ENCODE measurements around the gene TAF11L11. TPM values are rescaled to one million over a fixed set of nuclear protein-coding genes. Genes with fewer than 3 reads are reported as not detected.
"Not testable (repeated sequence)": the region's sequence is repeated elsewhere in the genome, so short reads cannot be mapped to it uniquely, and the experiment has no call there.

The TAF11L11 gene
- total RNA-seq, 4 donors from 2014 or later = not detected

GRCh38 chr5:17614872-17615605 is 11.1 kb downstream of the TAF11L11 start:
- TF ChIP-seq CTCF (IDR thresholded peaks at IDR 0.05; ENCODE audit: low read depth) = no peak

GRCh38 chr5:17619354-17619753 is 15.4 kb downstream of the TAF11L11 start:
- no peak for TF ChIP-seq CTCF (IDR thresholded peaks at IDR 0.05; ENCODE audit: low read depth)

GRCh38 chr5:17620627-17621026 is 16.6 kb downstream of the TAF11L11 start:
- no peak for TF ChIP-seq CTCF (IDR thresholded peaks at IDR 0.05; ENCODE audit: low read depth)

GRCh38 chr5:17625686-17626085 is 21.7 kb downstream of the TAF11L11 start:
- no peak for TF ChIP-seq CTCF (IDR thresholded peaks at IDR 0.05; ENCODE audit: low read depth)

GRCh38 chr5:17631788-17632187 is 27.8 kb downstream of the TAF11L11 start, which contains the start of gene TAF11L13:
Gene TAF11L13 (plus strand): TSS chr5:17632088.
- TF ChIP-seq CTCF (IDR thresholded peaks at IDR 0.05; ENCODE audit: low read depth) = not testable (repeated sequence)

GRCh38 chr5:17634160-17634559 is 30.2 kb downstream of the TAF11L11 start, which contains the start of gene TAF11L14:
Gene TAF11L14 (plus strand): TSS chr5:17634460.
- TF ChIP-seq CTCF (IDR thresholded peaks at IDR 0.05; ENCODE audit: low read depth) = no peak

Small RNA genes lying within 50 kb of the gene (small RNA-seq; reads per million reads assigned to genes)
- gene AC233724.1 (not detected), gene AC233724.2 (not detected), gene AC233724.3 (not detected), gene AC233724.4 (not detected), gene AC233724.6 (not detected), gene AC233724.7 (not detected)

Other genes with a start within 250 kb of the TAF11L11 start
- gene TAF11L2, start 106.0 kb upstream of the TAF11L11 start, total RNA-seq = not detected
- gene TAF11L3, start 85.8 kb upstream of the TAF11L11 start, total RNA-seq = not detected
- gene TAF11L4, start 82.4 kb upstream of the TAF11L11 start, total RNA-seq = not detected
- not detected for gene TAF11L5, start 78.9 kb upstream of the TAF11L11 start, total RNA-seq
- not detected for gene TAF11L6, start 75.5 kb upstream of the TAF11L11 start, total RNA-seq
- not detected for gene TAF11L7, start 18.4 kb upstream of the TAF11L11 start, total RNA-seq
- not detected for gene TAF11L8, start 13.2 kb upstream of the TAF11L11 start, total RNA-seq
- gene TAF11L9, start 9.8 kb upstream of the TAF11L11 start, total RNA-seq = not detected
- gene TAF11L10, start 6.4 kb upstream of the TAF11L11 start, total RNA-seq = not detected
- not detected for gene TAF11L12, start 6.2 kb downstream of the TAF11L11 start, total RNA-seq
- gene TAF11L13, start 27.9 kb downstream of the TAF11L11 start, total RNA-seq = not detected
- gene TAF11L14, start 30.3 kb downstream of the TAF11L11 start, total RNA-seq = not detected

All from subcutaneous adipose tissue (tissue), 4 donors.